Measurements from ENCODE around the gene LEFTY2.
A peak's percentile ranks its signal among the peaks of the same experiment; 100 is the strongest.

Gene LEFTY2

DNA sequence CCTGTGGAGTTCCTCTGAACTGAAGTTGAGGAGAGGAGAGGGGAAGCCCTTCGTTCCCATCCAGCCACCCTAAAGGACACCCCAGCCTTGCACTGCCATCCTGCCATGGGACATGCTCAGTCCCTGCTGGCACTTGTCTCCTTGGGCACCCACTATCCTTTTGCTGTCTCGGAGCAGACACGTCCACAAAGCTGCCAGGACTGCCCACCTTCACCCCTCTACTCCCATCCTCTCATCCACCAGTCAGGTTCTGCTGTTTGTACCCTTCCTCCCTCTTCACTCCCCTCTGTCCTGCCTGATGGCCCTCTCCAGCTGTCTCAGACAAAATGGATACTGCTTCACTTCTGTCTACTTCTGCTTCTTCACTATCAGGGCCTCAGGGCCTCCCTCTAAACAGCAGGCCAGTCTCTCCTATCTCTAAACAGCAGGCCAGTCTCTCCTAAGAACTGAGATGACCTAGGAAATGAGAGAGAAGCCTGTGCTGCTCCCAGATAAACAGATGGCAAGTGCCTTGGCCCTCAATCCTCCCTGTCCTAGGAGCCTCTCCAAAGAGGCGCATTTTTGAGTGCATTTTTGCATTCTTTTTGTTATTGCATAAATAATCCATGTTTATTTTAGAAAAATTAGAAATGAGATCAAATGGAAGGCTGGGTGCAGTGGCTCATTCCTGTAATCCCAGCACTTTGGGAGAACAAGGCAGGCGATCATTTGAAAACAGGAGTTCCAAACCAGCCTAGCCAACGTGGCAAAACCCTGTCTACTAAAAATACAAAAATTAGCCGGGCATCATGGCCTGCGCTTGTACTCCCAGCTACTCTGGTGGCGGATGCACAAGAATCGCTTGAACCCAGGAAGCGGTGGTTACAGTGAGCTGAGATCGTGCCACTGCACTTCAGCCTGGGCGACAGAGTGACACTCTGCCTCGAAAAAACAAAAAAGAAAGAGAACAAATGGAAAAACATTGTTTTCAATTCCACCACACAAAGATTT is 12.5 kb downstream of the LEFTY2 start:
- DNase-seq = no peak

DNA sequence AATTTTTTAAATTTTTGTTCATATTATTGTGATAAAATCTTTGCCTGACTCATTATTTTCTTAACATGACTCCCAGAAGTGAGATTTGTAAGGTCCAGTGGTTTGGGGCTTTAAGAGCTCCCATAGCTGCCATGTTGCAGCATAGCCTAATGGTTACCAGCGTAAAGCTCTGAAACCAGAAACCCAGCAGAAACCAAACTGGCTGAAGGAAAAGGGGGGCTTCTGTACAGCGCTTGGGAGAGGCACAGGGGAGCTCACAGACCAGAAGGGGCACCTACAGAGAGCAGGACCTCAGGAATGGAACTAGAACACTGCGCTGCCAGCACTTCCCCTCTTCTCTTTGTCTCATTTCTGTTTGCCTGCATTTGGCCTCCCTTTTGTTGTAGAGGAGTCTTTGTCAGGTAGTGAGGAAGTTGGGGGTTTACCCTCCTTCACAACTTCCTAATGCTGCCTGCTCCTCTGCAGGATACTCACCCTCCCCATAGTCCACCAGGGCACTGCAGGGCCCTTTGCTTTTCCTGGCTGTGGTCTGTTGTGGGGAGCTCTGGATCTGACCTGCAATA is 14.4 kb downstream of the LEFTY2 start:
- DNase-seq = no peak

GRCh38 chr1:225923692-225924555 is 17.1 kb downstream of the LEFTY2 start, which contains the start of gene PYCR2:
PYCR2 (minus strand) TSS chr1:225924250; CDS start chr1:225924110, 140 bp downstream.
- DNase-seq = peak; percentile 87 to 98

DNA sequence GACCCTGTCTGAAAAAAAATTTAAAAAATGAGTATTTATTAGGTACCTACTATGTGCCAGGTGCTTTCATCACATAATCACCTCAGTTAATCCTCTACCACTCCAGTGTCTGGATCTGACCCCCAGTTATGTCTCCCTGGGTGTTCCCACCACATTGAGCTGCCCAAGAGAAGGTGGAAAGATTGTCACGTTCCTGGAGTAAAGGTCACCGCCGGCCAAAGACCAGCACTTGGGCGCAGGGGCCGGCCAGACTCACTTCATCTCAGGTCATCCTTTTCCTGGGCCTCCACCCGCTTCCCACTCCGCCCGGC is 17.7 kb downstream of the LEFTY2 start:
- DNase-seq = no peak

DNA sequence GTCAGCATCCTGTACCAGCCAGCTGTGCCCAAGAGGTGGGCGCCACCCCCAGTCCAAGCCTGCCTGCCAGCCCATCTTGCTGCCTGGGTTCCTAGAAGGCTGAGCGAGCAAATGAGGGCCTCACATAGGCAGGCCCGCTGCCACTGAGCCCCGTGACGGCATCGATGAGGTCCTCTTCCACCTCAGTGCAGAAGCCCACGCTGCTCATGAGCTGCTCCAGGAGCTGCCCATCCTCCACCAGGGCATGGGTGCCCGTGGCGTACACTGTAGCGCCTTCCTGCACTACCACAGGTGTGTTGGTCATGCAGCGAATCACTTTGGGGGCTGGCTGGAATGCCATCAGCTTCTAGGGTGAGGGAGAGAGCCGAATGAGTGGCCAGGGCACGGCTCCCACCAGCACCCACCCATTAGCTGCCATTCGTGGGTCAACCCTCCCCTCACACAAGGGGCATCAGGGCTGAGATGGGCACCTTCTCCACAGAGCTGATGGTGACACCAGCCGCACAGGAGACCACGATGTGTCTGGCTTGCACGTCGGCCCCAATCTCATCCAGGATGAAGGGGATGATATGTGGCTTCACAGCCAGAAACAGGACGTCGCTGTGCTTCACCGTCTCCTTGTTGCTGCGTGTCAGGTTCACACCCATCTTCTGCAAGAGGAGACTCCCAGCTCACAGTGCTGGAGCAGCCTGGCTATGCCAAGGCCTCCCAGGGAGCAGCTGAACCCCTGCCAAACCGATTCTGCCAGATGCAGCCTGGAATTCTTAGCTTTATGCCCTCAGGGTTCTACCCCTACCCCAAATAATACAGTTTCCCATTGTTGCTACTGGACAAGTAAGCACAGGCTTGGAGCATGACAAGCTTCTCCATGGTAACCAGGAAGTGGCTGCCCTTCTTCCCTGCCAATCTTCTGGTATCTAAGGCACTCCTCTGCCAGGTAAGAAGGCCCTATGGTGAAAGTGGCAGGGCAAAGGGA is 19.0 kb downstream of the LEFTY2 start:
- peak; percentile 13 to 57 for DNase-seq

DNA sequence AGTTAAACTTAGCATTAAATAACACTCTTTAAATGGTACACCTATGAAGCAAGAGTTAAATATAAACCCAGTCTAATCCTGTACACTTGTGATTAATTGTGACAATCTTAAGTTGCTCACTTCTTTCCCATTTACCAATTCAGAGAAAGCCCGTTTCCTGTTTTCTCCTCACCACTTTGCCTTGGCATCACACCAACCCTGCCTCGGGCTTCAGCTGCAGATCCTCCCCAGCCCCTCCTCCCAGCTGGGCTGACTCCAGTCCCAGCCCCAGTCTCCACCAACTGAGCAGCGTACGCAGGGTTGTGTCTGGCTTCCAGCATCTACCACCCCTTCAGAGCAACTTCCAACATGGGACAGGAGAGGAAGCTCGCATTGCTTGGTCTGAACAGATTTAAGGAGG is 21.1 kb downstream of the LEFTY2 start:
- peak; percentile 12 to 73 for DNase-seq

GRCh38 chr1:225918280-225918679 is 22.7 kb downstream of the LEFTY2 start:
- DNase-seq = no peak

GRCh38 chr1:225917536-225917935 is 23.5 kb downstream of the LEFTY2 start:
- DNase-seq = no peak

GRCh38 chr1:225917101-225917500 is 23.9 kb downstream of the LEFTY2 start:
- no peak for DNase-seq

DNA sequence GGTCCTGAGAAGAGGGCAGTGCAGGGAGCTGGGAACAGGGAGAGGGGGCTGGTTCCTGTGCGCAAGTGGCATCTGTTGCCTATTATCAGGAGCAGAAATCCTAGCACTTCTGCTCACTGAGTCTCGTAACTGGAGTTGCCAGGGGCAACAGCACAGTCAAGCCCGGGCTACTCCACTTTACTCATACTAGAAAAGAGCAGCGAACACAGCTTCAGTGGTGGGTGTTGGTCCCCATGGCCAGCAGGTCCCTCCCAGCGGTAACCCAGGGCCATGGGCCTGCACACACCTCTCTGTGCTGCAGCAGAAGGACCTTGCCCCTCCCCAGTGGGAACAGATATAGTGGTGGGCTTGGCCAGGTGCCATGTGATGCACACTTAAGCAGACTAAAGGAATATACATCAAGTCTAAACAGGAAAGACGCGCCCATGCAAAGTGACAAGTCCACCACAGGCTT is 25.5 kb downstream of the LEFTY2 start:
- no peak for DNase-seq

DNA sequence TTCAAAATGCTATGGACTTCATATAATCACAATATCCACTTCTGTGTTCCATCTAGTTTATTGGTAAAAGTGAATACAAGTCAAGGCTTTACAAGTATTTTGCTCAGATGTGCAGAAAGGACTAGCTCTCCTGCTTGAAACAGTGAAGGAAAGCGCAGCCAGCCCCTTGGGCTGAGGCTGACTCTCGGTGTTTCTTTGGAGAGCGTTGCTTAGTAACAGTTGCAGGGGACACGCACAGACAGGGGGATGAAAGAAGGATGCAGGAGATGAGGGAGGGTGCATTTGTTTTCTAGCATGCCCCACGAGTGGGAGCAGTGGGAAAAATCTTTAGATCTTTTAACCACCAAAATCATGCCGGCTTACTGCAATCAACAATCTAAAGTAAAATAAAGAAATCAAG is 26.1 kb downstream of the LEFTY2 start:
- DNase-seq = no peak

DNA sequence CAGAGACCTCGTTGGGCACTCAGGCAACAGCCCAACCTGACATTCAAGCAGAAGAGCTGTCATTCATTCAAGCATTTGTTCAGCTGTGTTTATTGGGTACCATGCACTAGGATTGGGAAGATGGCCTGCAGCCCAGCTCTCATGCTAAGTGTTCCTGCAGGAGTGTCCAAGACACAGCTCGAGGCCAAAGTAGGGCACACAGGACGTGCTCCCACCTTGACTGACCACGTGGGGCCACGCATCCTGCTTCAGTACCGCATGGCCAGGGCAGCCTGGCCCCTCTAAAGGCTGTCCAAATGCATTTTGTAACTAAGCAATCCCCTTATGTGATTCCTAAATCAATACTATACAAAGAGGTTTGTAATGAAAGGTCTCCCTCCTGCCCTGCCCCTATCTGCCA is 26.6 kb downstream of the LEFTY2 start:
- DNase-seq = no peak

DNA sequence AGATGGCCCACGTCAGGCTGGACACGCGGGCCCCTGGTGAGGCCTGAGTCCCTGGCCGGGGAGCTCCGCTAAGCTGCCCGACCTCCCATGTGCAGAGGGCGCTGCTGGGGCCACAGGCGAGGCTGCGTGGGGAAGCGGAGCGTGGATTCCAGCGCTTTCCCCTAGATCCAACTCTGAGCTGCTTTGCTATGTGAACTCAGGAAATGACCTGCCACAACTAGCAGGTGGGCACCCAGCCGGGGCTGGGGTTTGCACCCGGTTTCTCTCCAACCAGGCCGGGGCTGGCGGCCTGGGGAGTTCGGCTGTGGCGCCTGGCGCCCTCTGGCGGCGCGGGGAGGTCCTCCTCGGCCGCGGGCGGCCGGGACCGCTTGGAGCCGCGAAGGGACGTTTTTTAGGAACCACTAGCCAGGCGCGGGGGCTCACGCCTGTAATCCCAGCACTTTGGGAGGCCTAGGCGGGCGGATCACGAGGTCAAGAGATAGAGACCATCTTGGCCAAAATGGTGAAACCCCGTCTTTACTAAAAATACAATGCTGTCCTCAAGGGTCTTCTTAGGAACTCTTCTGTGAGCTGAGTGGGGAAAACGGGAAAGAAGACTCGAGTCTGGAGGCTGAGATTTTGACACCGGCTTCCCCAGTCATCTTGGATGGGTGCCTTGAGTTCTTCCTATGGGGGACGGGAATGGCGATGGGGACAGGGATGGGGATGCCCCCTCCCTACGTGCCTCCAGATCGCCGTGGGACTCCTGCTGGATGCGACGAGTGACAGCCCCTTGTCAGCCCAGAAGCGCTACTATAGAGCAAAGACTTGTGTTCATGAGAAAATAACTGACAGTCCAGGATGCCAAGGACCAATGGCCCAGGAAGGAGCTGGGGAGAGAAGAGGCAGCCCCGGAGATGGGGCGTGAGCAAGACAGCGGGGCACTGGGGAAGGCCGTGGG is 29.6 kb downstream of the LEFTY2 start:
- DNase-seq = no peak

- DNase-seq = no peak
Measured at GRCh38 chr1:225909477-225909876, 31.5 kb downstream of the LEFTY2 start.

GRCh38 chr1:225908773-225909172 is 32.2 kb downstream of the LEFTY2 start:
- no peak for DNase-seq

DNA sequence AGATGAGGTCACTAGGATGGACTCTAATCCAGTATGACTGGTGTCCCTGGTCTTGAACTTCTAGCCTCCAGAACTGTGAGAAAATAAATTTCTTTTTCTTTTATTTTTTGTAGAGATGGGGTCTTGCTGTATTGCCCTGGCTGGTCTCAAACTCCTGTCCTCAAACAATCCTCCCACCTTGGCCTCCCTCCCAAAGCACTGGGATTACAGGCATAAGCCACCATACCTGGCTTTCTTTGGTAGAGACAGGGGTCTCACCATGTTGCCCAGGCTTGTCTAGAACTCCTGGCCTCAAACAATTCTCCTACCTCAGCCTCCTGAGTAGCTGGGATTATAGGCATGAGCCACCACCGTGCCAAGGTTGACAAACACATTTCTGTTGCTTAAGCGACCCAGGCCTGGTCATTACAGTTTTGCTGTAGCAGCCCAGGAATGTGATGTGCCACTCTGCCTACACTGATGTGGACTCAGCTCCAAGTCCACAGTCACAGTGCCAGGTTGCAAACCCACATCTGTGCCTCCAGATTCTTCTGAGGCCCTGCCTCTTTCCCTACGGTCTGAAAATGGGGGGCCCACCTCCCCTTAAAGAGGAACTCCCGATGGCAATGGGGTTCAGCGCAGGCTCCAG is 32.9 kb downstream of the LEFTY2 start:
- DNase-seq = no peak

- no peak for DNase-seq
Measured at GRCh38 chr1:225907341-225907740, 33.7 kb downstream of the LEFTY2 start.

GRCh38 chr1:225906467-225906866 is 34.6 kb downstream of the LEFTY2 start:
- DNase-seq = no peak

GRCh38 chr1:225903623-225904022 is 37.4 kb downstream of the LEFTY2 start:
- DNase-seq = no peak

Measured in NCI-H446 (cell line).